Nephron progenitor cell (in vitro differentiated cells): ENCODE measurements around the gene ELOF1.
A peak's percentile ranks its signal among the peaks of the same experiment; 100 is the strongest.

Source experiments
- DNase-seq: peaks from one replicate; pipeline ENCODE4 v3.0.0; 2021
- H3K27ac Mint-ChIP-seq: 2 replicates; pipeline ENCODE4 v1.8.0; 2021; ENCODE audit warnings: mild to moderate bottlenecking, moderate library complexity, mixed read lengths
- H3K27me3 Mint-ChIP-seq: 2 replicates; pipeline ENCODE4 v1.8.0; 2021; ENCODE audit warnings: mild to moderate bottlenecking, low read depth, mixed read lengths; ENCODE audit not compliant: poor library complexity
- H3K36me3 Mint-ChIP-seq: 2 replicates; pipeline ENCODE4 v1.8.0; 2021; ENCODE audit warnings: low read depth, mixed read lengths
- H3K4me1 Mint-ChIP-seq: 2 replicates; pipeline ENCODE4 v1.8.0; 2021; ENCODE audit warnings: mixed read lengths
- H3K4me3 Mint-ChIP-seq: 2 replicates; pipeline ENCODE4 v1.8.0; 2021; ENCODE audit warnings: mild to moderate bottlenecking, moderate library complexity, mixed read lengths
- H3K9me3 Mint-ChIP-seq: 2 replicates; pipeline ENCODE4 v1.8.0; 2021; ENCODE audit warnings: mild to moderate bottlenecking, moderate library complexity, mixed read lengths
- CTCF ChIP-seq: fragments of 200-600 bp; sonication (generic); IDR thresholded peaks from 2 replicates; pipeline ENCODE4 v1.5.0; 2021; ENCODE audit warnings: antibody characterized with exemption

ELOF1 gene

GRCh38 chr19:11550265-11550664, 8.8 kb downstream of the ELOF1 start:
- no peak for TF ChIP-seq CTCF
- no peak for DNase-seq
- H3K27me3 Mint-ChIP-seq: no peaks in the 10 kb centered on the region
- no peaks in the 10 kb centered on the region for H3K9me3 Mint-ChIP-seq
- H3K4me3 Mint-ChIP-seq: no peak overlapping the region
- no peak overlapping the region for H3K27ac Mint-ChIP-seq
- H3K36me3 Mint-ChIP-seq: peaks cover 6% of the 10 kb centered on the region
- peaks cover 17% of the 10 kb centered on the region for H3K4me1 Mint-ChIP-seq

- peaks cover 6% of the 10 kb centered on the region for H3K36me3 Mint-ChIP-seq
- no peak for TF ChIP-seq CTCF
- no peak for DNase-seq
- no peak overlapping the region for H3K4me3 Mint-ChIP-seq
- H3K27ac Mint-ChIP-seq: no peak overlapping the region
- peaks cover 17% of the 10 kb centered on the region for H3K4me1 Mint-ChIP-seq
- H3K9me3 Mint-ChIP-seq: no peaks in the 10 kb centered on the region
- no peaks in the 10 kb centered on the region for H3K27me3 Mint-ChIP-seq
These were observed 9.6 kb downstream of the ELOF1 start for GRCh38 chr19:11549386-11549953.

GRCh38 chr19:11547929-11548700, 10.9 kb downstream of the ELOF1 start:
- no peak for DNase-seq
- H3K36me3 Mint-ChIP-seq: no peaks in the 10 kb centered on the region
- no peak for TF ChIP-seq CTCF
- H3K27ac Mint-ChIP-seq: peak overlapping the region; percentile 94
- H3K4me1 Mint-ChIP-seq: peaks cover 17% of the 10 kb centered on the region
- no peak overlapping the region for H3K4me3 Mint-ChIP-seq
- no peaks in the 10 kb centered on the region for H3K9me3 Mint-ChIP-seq
- no peaks in the 10 kb centered on the region for H3K27me3 Mint-ChIP-seq

- Mint-ChIP-seq H3K9me3 (no peaks in the 10 kb centered on the region), H3K27ac (no peak overlapping the region), H3K27me3 (peaks cover 5% of the 10 kb centered on the region), H3K4me3 (no peak overlapping the region), H3K36me3 (no peaks in the 10 kb centered on the region), H3K4me1 (peaks cover 25% of the 10 kb centered on the region)
- no peak for DNase-seq
- TF ChIP-seq CTCF: no peak
These were observed 17.8 kb downstream of the ELOF1 start for GRCh38 chr19:11541238-11541637.

GRCh38 chr19:11540645-11541044, 18.4 kb downstream of the ELOF1 start:
- H3K36me3 Mint-ChIP-seq: no peaks in the 10 kb centered on the region
- peaks cover 22% of the 10 kb centered on the region for H3K4me1 Mint-ChIP-seq
- peaks cover 8% of the 10 kb centered on the region for H3K27me3 Mint-ChIP-seq
- H3K4me3 Mint-ChIP-seq: peak overlapping the region; percentile 61
- DNase-seq: no peak
- H3K9me3 Mint-ChIP-seq: no peaks in the 10 kb centered on the region
- no peak for TF ChIP-seq CTCF
- H3K27ac Mint-ChIP-seq: no peak overlapping the region
